ENCODE data around the gene SLC39A1.
"Not testable (repeated sequence)": the region's sequence is repeated elsewhere in the genome, so short reads cannot be mapped to it uniquely, and the experiment has no call there.

The SLC39A1 gene

GRCh38 chr1:153984123-153984894, 21.0 kb upstream of the SLC39A1 start:
- no peak for TF ChIP-seq CTCF (IDR thresholded peaks at IDR 0.05; ENCODE audit: control insufficient read depth, extremely low read depth, insufficient read depth)
- no peak for DNase-seq (ENCODE audit: low read depth)
- no peak overlapping the region for H3K4me3 ChIP-seq (ENCODE audit: low read depth, low read length)

- not testable (repeated sequence) for DNase-seq (ENCODE audit: low read depth); H3K4me3 ChIP-seq (ENCODE audit: low read depth, low read length)
These were observed 18.4 kb upstream of the SLC39A1 start for GRCh38 chr1:153981735-153982134.

- not testable (repeated sequence) for H3K4me3 ChIP-seq (ENCODE audit: low read depth, low read length); DNase-seq (ENCODE audit: low read depth)
These were observed 15.8 kb upstream of the SLC39A1 start for GRCh38 chr1:153979091-153979490.

GRCh38 chr1:153978274-153978909, 15.1 kb upstream of the SLC39A1 start:
- TF ChIP-seq CTCF (IDR thresholded peaks at IDR 0.05; ENCODE audit: control insufficient read depth, extremely low read depth, insufficient read depth), result no peak
- no peak for DNase-seq (ENCODE audit: low read depth)
- peak overlapping the region; percentile 83 for H3K4me3 ChIP-seq (ENCODE audit: low read depth, low read length)

- TF ChIP-seq CTCF (IDR thresholded peaks at IDR 0.05; ENCODE audit: control insufficient read depth, extremely low read depth, insufficient read depth), result no peak
- DNase-seq (ENCODE audit: low read depth), result peak; percentile 48
- peak within 1 kb of the TSS; percentile 83 for H3K4me3 ChIP-seq (ENCODE audit: low read depth, low read length)
These were observed 14.2 kb upstream of the SLC39A1 start, which contains the start of gene JTB for GRCh38 chr1:153977250-153978240. JTB (minus strand) TSS chr1:153977674; CDS start chr1:153977252, 422 bp downstream.

GRCh38 chr1:153976819-153977249, 13.5 kb upstream of the SLC39A1 start:
- no peak for DNase-seq (ENCODE audit: low read depth)
- no peak for TF ChIP-seq CTCF (IDR thresholded peaks at IDR 0.05; ENCODE audit: control insufficient read depth, extremely low read depth, insufficient read depth)

GRCh38 chr1:153973525-153973924, 10.2 kb upstream of the SLC39A1 start:
- no peak for TF ChIP-seq CTCF (IDR thresholded peaks at IDR 0.05; ENCODE audit: control insufficient read depth, extremely low read depth, insufficient read depth)
- DNase-seq (ENCODE audit: low read depth), result no peak
- no peak overlapping the region for H3K4me3 ChIP-seq (ENCODE audit: low read depth, low read length)

More at GRCh38 chr1:153976819-153977249, 13.5 kb upstream of the SLC39A1 start:
- peak overlapping the region; percentile 83 for H3K4me3 ChIP-seq (ENCODE audit: low read depth, low read length)
